Measurements from ENCODE around the gene LIPC.

DNA sequence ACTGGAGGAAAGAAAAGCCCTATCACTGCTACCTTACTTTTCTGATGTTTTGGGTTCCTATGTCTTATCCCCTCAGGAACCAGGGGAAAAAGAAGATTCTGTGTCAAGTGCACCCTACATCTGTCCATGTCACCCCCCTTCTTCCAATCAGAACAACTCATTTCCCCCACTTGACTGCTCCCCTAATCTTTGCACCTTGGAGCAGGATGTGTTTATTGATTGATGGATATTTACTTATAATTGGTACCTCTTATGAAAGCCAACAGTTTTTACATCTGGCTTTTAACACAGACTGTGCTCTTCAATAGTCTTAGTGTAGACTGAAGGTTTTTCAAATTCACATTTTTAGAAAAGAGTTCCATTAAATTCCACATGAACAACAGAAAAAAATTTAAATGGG, 33.3 kb downstream of the LIPC start:
- no peak for TF ChIP-seq CTCF (IDR thresholded peaks at IDR 0.05)
- no peak for TF ChIP-seq POLR2A (IDR thresholded peaks at IDR 0.05)
- TF ChIP-seq EP300 (IDR thresholded peaks at IDR 0.05), result no peak

Data from stomach (tissue), 4 donors.